Iris pigment epithelial cell (primary cell): ENCODE data around the gene CD72.
"Not testable (repeated sequence)": the region's sequence is repeated elsewhere in the genome, so short reads cannot be mapped to it uniquely, and the experiment has no call there.

ENCODE experiments used
- DNase-seq: peaks from one replicate; pipeline ENCODE4 v3.0.0-alpha.2; 2011; ENCODE audit warnings: low read depth

Gene CD72

GRCh38 chr9:35649431-35650340 is 31.5 kb upstream of the CD72 start:
- DNase-seq, result no peak

GRCh38 chr9:35646533-35647265 is 28.5 kb upstream of the CD72 start:
- DNase-seq, result peak; percentile 84

- DNase-seq, result no peak
These were observed 27.9 kb upstream of the CD72 start for GRCh38 chr9:35646153-35646532.

GRCh38 chr9:35645736-35646135 is 27.5 kb upstream of the CD72 start:
- not testable (repeated sequence) for DNase-seq

GRCh38 chr9:35643046-35643445 is 24.8 kb upstream of the CD72 start:
- DNase-seq, result no peak

- not testable (repeated sequence) for DNase-seq
These were observed 23.3 kb upstream of the CD72 start for GRCh38 chr9:35641478-35641877.

- not testable (repeated sequence) for DNase-seq
These were observed 22.2 kb upstream of the CD72 start for GRCh38 chr9:35640431-35640830.

GRCh38 chr9:35639631-35640030 is 21.4 kb upstream of the CD72 start:
- DNase-seq, result no peak

- not testable (repeated sequence) for DNase-seq
These were observed 21.0 kb upstream of the CD72 start for GRCh38 chr9:35639225-35639624.

GRCh38 chr9:35638751-35639150 is 20.5 kb upstream of the CD72 start:
- DNase-seq, result not testable (repeated sequence)

- not testable (repeated sequence) for DNase-seq
These were observed 19.3 kb upstream of the CD72 start for GRCh38 chr9:35637427-35637955.

- not testable (repeated sequence) for DNase-seq
These were observed 18.6 kb upstream of the CD72 start for GRCh38 chr9:35636877-35637246.

- DNase-seq, result no peak
These were observed 18.1 kb upstream of the CD72 start for GRCh38 chr9:35636135-35636876.

GRCh38 chr9:35635730-35636129 is 17.5 kb upstream of the CD72 start:
- DNase-seq, result no peak

- no peak for DNase-seq
These were observed 11.4 kb upstream of the CD72 start for GRCh38 chr9:35629597-35629996.

GRCh38 chr9:35628389-35628991 is 10.3 kb upstream of the CD72 start:
- no peak for DNase-seq

GRCh38 chr9:35627575-35627974 is 9.4 kb upstream of the CD72 start:
- DNase-seq, result no peak

- no peak for DNase-seq
These were observed 1.6 kb upstream of the CD72 start for GRCh38 chr9:35619800-35620158.

- DNase-seq, result no peak
These were observed 914 bp upstream of the CD72 start for GRCh38 chr9:35618854-35619799.

- DNase-seq, result no peak
These were observed 665 bp downstream of the CD72 start for GRCh38 chr9:35617548-35617947.
